Ishikawa (cell line): ENCODE data around the gene MOGAT3.

ENCODE experiments used
- CREB1 ChIP-seq: IDR thresholded peaks from 2 replicates; pipeline ENCODE4 v1.6.1; 2012; ENCODE audit warnings: low read depth
- EGR1 ChIP-seq: IDR thresholded peaks from 2 replicates; pipeline ENCODE4 v1.6.1; 2012
- EP300 ChIP-seq: IDR thresholded peaks from 2 replicates; pipeline ENCODE4 v1.6.1; 2012; ENCODE audit warnings: borderline replicate concordance
- FOXM1 ChIP-seq: IDR thresholded peaks from 2 replicates; pipeline ENCODE4 v1.6.1; 2012; ENCODE audit warnings: low read depth, borderline replicate concordance
- MAX ChIP-seq: IDR thresholded peaks from 2 replicates; pipeline ENCODE4 v1.6.1; 2012
- RAD21 ChIP-seq: IDR thresholded peaks from 2 replicates; pipeline ENCODE4 v1.6.1; 2012; ENCODE audit warnings: low read depth
- REST ChIP-seq: IDR thresholded peaks from 2 replicates; pipeline ENCODE4 v1.6.1; 2012; ENCODE audit warnings: low read depth, mild to moderate bottlenecking
- TAF1 ChIP-seq: IDR thresholded peaks from 2 replicates; pipeline ENCODE4 v1.6.1; 2012; ENCODE audit warnings: low read depth, mild to moderate bottlenecking
- TCF12 ChIP-seq: IDR thresholded peaks from 2 replicates; pipeline ENCODE4 v1.6.1; 2012; ENCODE audit warnings: low read depth
- TEAD4 ChIP-seq: IDR thresholded peaks from 2 replicates; pipeline ENCODE4 v1.6.1; 2012
- USF1 ChIP-seq: IDR thresholded peaks from 2 replicates; pipeline ENCODE4 v1.6.1; 2012
- YY1 ChIP-seq: IDR thresholded peaks from 2 replicates; pipeline ENCODE4 v1.6.1; 2012; ENCODE audit warnings: low read depth

GRCh38 chr7:101212014-101212413 is 11.2 kb upstream of the MOGAT3 start:
- TF ChIP-seq RAD21 = no peak
- TF ChIP-seq TCF12 = no peak
- no peak for TF ChIP-seq EP300
- TF ChIP-seq REST = no peak
- no peak for TF ChIP-seq TEAD4
- TF ChIP-seq USF1 = no peak
- no peak for TF ChIP-seq TAF1
- no peak for TF ChIP-seq FOXM1
- no peak for TF ChIP-seq CREB1
- TF ChIP-seq YY1 = no peak
- no peak for TF ChIP-seq EGR1
- TF ChIP-seq MAX = no peak
